HG02763 (cell line): ENCODE data around the gene MED31.
"Not testable (repeated sequence)": the region's sequence is repeated elsewhere in the genome, so short reads cannot be mapped to it uniquely, and the experiment has no call there.

Source experiments
- ATAC-seq: cut with Tn5 transposase; IDR thresholded peaks from one replicate; pipeline ENCODE4 v1.9.1; 2021; ENCODE audit warnings: mild to moderate bottlenecking, moderate library complexity; ENCODE audit not compliant: unreplicated experiment

MED31 gene

DNA sequence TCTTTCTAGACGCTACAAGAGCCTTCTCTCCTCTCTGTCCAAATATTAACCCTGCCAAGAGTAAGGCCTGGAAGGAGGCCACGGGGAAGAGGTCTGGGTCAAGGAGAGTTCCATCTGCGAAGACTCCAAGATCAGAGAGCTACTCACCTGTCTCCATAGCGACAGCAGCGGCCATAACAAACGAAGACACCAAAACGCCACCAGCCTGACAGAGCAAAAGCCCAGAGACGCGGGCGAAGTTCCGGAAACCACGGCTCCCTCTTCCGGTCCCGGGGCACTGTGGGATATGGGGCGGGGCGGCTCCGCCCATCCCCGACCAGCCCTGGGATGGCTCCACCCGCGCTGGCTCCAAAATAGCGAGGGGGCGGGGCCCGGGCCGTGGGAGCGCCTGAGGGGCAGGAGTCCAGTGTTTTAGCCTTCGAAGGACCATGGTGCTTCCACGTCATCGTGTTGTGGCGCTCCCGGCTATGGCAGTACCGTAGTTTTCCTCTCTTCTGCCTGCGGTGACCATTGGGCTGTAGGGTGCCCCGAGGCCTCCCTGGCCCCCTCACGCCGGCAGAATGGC is at the start of gene MED31, which contains the start of gene C17orf100:
TSS of gene MED31 (minus strand) at position 252 of the 565 bp plus-strand sequence. CDS start at position 175, 77 bp downstream.
TSS of gene C17orf100 (plus strand) at position 409 of the 565 bp plus-strand sequence. CDS start at position 561, 152 bp downstream.
- ATAC-seq, result peak; percentile 93

DNA sequence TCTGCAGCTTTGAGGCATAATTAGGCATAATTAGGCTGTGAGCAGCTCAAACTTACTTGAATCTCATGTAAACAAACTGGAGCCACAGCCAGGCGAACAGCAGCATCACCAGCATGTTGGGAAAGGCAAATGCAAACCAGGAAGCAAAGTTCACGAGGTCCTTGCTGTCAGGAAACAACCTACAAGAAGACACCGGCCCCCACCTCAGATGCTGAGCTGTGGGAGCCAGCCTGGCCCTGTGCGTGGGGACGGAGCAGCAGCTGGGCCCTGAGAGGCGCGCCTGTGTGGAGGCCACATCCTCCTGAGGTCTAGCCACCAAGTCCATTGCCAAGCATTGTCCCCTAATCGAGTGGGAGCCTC is 49.5 kb upstream of the MED31 start:
- ATAC-seq, result no peak

DNA sequence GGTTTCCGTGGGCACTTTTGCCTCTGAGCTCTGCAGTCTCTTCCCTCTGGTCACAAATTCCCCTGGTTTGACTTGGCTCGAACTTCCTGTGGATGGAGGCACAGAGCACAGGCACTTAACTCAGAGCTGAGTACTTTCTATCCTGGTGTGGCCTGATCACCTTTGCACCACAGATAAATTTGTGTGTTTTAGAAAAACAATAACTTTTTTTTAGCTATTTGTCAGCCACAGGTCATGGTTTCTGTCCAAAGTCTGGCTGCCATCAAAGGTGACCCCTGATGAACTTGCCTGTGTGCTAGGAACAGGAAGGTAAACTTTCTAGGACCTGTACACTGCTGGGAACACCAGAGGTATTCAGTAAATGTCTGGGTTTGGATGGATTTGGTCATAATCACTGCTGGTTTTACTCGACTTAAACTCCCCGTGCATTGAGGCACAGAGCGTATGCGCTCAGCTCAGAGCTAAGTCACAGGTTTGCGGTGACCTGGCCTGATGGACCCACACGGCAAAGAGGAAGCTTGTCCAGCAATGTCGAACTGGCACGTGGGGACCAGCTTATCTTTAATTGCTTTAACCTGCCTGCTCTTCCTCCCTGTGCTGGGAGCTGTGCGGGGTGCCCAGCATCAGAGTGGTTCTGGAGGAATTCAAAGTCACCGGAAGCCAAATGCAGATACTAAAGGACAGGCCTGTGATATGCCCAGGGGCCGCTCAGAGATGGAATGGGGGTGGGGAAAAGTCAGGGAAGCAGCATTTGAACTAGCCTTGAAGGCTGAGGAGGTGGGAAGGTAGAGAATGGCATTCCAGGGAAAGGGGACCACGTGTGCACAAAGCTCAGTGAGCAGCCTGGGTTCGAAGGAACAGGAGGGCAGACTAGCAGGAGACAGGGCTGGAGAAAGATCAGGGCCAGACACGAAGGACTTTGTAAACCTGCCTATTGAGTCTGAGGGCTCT is 48.9 kb upstream of the MED31 start:
- no peak for ATAC-seq

DNA sequence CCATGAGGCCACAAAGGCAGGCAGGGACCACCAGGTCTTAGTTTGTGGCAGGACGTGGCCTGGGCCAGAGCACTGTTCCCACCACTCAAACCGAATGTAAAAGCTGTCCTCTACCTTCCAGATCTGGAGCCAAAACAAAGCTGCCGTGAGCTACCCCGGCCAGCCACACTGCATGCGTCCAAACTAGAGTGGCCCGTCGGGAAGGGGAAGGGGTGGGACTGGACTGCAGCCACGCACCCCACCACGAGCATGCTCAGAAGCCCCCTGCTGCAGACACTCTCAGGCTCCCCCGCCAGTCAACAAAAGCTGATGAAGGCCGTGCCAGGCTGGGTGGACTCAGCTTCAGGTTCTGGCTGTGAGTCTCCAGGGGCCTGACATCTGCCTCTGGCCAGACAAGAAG is 46.6 kb upstream of the MED31 start:
- ATAC-seq, result no peak

DNA sequence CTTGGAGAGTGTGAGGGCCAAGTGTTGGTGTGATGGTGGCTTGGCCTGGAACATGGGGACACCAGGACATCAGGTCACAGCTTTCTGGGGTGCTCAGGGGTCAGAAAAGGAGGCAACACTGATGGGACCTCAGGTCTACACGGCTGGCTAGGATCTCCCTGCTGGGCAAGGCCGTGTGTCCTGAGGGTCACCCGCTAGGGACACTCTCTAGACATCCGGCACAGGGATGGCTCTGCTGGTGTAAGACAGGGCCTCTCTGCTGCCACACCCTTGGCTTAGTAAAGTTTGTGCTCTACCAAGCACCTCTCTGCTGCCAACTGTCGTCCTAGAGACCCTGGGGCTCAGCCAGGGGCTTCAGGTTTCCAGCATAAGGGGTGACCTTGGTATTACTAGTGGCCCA is 45.5 kb upstream of the MED31 start:
- ATAC-seq, result no peak

DNA sequence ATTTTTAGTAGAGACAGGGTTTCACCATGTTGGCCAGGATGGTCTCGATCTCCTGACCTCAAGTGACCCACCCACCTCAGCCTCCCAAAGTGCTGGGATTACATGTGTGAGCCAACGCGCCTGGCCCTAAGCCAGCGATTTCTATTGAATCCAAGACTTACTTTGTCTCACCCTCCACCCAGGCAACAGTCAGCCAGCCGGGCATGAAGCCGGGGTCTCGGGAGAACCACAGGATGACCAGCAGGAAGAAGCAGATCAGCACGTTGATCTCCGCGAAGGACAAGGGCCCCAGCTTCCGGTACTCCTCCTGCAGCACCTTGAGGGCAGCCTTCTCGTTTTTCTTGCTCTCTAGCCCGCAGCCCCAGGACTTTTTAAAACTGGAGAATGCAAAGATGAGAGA is 44.2 kb upstream of the MED31 start:
- ATAC-seq, result no peak

DNA sequence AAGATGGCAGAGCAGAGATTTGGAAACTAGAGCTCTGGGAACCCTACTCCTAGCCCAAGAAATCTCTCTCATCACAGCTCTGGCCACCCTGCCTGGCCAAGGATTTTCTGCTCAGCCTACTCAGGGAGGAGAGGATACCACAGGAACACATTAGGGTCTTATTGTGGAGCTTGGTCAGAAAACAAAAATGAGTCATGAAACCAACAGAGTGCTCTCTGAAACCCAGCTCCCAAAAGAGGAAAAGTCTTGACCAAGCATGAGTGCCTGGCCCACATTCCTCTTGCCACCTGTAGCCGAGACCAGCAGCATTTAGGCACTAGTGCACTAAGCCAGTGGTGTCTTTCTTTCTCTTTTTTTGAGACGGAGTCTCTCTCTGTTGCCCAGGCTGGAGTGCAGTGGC is 43.6 kb upstream of the MED31 start:
- no peak for ATAC-seq

DNA sequence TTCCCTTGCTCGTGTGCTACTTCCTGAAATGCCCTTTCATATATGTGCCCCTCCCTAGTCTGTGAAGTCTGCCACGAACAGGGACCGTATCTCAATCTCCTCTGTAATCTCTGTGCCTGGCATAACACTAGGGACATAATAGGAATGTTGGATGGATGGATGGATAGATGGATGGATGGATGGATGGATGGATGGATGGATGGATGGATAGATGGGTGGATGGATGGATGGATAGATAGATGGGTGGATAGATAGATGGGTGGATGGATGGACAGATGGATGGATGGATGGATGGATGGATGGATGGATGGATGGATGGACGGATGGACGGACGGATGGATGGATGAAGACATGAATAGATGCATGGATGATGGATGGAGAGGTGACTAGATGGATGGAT is 40.6 kb upstream of the MED31 start:
- ATAC-seq, result not testable (repeated sequence)

DNA sequence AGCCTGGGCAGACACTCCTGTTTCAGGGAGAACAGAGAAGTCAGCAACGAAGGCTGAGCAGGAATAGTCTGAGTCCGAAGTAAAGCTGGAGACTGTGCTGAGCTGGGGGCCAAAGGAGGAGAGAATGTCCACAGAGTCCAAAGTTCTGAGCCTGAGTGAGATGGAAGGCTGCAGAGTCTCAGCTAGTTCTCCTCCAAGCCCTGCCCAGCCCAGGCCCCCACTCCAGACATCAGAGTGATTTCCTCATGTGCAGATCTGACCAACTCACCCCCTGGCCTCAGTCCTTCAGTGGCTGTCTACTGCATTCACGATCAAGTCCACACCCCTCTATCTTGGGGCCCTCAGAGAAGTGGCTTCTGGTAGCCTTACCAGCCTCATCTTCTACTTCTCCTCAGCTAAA is 40.1 kb upstream of the MED31 start:
- ATAC-seq, result no peak

DNA sequence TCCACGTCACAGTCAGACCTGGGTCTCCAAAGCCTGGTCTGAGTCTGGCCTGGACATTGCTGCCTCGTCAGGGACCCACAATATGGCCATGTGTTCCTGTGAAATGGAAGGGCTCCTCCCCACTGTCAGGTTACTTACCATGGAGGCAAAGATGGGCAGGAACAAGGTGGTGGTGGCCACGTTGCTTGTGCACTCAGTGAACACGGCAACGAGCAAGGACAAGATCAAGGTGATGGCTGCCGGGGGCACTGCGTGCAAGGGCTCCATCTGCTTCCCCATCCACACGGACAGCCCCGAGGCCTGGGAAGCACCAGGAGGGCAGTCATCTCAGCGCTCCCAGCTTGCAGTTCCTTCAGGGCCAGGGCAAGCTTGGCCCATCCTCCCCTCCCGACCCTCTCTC is 39.2 kb upstream of the MED31 start:
- ATAC-seq, result no peak

DNA sequence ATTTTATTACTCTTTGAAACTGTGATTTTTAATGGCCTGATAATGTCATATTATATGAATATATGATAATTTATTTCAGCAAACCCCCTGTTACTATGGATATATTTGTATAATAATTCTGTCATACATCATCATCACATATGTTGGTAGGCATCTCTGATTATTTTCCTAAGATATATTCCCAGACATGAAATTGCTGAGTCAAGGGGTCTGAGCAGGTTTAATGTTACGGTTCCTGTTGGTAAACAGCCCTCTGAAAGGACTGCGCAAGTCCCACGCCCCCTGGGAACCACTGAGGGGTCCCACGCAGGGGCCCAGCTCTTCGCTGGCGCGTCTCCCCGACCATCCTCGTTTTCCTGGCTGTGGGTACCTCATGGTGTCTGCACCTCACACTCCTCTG is 37.5 kb upstream of the MED31 start:
- no peak for ATAC-seq

DNA sequence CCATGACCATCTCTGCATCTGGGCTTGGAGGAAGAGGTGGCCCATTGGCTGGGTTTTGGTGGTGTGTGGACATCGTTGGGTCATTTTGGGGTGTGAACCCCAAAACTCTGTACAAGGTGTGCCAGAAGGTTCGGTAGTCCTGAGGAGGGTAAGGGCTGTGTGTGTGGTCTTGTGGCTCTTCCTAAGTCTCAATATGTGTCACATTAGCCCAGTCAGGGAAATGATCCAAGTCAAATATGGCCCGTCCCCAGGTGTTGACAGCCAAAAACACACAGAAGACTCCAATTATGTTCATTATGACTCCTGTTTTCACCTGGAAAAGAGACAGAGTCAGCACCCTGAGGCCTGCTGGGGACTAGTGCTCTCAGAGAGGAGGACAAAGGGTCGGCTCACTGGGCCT is 34.6 kb upstream of the MED31 start:
- ATAC-seq, result no peak

DNA sequence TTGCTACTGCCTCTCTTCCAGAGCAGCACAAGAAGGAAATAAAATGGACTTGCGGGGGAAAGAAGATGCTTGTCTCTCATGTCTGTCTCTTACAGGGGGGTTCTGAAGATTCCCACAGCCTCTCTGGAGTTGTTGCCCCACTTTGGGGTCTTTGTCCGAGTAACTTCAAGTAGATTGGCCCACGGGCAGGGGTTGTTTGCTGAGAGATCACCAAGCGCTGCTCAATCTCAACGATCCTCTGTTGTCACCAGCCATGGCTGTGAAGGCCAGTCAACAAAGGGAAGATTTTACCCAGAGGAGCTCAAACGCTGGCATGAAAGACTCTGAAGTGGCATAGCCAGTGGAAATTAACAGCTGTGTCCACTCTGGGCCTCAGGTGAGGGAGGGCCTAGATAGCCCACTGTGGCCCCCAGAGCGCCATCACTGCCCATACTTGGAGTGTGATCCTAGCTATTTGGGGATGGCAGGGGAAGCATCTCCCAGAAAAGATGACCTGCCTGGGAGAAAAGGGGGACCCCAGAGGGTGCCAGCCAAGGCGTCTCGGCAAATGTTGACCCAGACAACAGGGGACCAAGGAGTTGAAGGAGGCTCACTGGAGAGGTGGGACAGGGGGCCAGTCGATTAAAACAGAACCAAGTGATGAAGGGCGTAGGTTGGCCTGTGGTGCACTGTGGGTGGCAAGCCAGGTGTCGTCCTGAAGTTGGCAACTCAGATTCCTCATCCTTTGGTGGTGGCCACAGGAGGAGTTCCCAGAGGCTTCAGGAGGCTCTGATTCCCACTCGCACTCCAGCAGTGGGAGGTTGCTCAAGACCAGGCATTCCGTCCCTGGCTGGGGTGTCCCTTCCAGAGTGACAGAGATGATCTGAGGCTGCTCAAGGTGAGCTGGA is 33.7 kb upstream of the MED31 start:
- no peak for ATAC-seq

DNA sequence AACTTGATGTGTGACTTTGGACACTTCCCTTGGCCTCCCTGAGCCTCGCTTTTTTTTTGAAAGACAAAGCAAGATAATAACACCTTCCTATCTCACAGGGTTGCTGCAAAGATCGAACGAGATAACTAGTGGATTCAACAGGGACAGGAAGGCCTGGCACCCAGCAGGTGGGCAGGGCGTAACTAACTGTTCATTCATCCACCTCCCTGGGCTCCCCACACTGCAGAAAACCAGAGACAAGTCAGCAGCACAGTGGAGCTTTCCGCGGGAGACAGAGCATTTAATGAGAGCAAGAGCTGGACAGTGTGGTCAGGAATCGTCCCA is 33.0 kb upstream of the MED31 start:
- ATAC-seq, result no peak

DNA sequence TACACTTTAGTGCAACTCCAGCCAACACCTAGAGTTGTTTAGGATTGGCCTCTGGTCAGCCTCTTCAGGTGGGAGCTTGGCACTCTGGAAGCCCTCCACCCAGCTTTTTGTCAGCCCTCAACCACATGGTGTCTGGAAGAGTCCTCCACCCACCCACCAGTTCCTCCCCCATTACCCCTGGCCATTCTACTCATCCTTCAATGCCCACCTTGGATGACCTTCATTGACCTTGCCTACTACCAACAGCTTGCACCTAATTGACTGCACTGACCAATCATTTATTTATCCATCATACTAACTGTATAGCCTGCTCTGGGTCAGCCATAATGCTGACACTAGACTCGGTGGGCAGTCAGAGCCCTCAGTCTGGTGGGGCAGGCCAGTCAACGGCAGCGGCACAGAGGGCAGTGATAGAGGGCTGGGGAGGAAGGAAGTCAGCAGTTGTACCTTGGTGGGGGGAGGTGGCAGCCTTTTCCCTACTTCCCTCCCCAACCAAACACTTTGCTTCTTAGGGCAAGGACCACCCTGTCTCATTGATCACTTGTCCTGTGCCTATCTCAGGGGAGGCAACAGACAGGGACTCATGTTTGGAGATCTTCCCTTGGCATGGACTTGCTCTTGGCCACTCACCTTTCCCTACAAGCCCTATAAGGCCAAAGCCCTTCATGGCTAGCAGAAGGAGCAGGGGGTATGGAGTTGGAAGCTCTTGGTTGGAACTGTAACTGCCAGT is 32.5 kb upstream of the MED31 start:
- no peak for ATAC-seq

DNA sequence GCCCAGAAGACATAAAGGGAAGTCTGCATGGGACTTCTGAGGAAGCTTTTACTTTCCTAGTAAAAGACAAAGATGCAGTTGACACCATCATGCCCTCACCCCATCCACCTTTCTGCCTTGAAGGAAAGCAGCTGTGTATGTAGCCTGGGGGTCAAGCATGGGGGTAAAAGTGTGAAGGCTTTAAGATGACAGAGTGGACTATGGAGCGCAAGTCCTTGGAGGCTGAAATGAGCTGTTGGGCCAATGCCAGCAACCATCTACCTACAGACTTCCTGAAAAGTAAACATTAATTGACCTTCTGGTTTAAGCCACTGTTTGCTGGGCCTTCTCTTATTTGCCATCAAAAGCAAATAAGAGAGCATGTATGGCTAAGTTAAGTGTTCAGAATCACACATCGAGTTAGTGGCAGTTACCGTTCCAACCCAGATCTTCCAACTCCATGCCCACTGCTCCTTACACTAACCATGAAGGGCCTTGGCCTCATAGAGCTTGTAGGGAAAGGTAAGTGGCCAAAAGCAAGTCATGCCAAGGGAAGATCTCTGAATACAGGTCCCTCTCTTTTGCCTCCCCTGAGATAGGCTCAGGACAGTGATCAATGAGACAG is 31.8 kb upstream of the MED31 start:
- ATAC-seq, result no peak

DNA sequence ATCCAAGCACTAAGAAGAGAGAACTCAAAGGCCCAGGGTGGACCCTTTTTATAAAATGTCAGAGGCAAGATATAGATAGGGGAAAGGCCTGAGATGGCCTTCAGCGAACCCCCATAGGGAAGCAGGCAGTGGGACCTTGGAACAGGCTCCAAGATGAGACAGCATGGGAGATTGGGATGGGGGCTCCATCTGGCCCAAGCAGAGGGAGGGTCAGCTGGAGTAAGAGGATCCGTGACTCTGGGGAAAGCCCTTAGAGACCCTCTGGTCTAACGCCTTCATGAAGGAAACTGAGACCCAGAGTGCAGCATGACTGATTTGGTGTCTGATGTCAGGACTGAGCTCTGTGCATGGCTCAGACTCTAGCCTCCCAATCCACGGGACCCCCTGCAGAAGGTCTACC is 30.9 kb upstream of the MED31 start:
- ATAC-seq, result no peak

DNA sequence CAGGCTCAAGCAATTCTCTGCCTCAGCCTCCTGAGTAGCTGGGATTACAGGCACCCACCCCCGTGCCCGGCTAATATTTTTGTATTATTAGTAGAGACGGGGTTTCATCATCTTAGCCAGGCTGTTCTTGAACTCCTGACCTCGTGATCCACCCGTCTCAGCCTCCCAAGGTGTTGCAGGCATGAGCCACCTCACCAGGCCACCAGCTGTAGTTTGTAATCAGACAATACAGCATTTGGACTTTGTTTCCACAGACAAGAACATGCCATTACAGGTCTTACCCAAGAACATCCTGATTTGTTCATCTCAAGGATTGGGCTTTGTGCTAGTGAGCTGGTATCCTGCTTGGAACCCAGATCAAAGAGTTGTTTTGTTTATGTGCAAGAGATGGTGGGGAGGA is 30.3 kb upstream of the MED31 start:
- ATAC-seq, result no peak

DNA sequence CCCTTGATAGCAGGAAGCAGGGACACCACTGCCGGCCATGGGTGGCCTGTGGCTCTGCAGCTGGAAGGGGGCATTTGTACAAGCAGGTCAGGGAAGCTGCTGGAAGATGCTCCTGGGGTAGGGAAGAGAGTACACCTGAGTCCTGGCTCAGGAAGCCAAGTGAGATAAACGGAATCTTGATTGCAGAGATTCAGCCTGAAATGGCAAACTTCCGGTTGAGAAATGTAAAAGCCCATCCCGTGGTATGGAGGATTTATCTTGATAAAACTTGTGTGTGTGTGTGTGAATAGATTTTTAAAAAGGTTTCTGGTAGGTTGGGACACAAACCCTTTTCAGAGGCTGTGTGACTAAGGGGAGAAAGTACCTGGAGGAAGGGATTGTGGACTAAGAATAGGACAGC is 29.8 kb upstream of the MED31 start:
- ATAC-seq, result no peak

DNA sequence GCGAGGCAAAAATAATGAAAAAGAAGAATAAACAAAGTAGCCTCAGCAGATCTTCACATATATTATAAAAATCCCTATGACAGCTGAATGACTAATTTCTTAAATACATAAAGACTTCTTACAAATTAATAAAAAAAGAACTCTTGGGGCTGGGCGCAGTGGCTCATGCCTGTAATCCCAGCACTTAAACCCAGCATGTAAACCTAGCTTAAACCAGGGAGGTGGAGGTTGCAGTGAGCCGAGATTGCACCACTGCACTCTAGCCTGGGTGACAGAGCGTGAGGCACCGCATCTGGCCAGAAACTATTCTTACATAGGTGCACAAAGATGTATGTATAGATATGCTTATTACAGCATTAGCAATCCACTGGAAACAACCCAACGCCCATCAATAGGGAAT is 27.8 kb upstream of the MED31 start:
- no peak for ATAC-seq

DNA sequence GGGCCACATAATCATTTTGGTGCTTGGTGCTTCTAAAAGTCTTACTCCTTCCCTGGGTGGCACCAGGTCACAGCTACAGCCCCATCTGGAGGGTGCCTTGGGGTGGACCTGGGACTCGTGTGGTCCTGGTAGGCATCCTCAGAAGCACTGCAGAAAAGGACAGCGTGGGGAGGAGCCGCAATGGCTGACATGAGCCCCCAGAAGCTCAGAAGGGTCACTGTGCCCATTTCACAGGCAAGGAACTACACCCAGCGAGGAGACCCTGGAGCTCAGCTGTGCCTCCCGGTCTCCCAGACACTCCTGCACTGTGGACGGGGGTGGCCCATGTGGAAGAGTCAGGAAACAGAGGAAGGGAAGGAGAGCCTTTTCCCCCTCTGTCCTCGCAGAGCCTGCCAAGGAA is 26.5 kb upstream of the MED31 start:
- no peak for ATAC-seq
